ENCODE results near the gene TBC1D22A.

The TBC1D22A gene

DNA sequence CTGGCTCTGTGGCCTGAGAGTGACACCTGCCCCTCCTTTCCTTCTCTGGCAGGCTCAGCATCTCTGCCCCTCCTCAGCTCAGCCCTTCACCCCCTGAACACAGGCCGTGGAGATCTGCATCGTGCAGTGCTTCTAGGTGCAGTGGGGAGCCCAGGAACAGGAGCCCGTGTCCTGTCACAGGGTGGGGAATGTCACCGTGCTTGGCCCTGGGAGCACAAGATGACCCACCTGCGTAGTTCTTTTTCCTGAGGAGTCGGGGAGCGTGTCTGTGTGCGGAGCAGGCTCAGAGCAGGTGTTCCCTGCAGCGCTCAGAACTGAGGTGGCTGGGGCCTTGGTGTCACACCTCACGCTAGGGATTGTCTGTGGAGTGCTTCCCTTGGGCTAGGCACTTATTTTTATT, 10.6 kb downstream of the TBC1D22A start:
- TF ChIP-seq, protein P1, sequence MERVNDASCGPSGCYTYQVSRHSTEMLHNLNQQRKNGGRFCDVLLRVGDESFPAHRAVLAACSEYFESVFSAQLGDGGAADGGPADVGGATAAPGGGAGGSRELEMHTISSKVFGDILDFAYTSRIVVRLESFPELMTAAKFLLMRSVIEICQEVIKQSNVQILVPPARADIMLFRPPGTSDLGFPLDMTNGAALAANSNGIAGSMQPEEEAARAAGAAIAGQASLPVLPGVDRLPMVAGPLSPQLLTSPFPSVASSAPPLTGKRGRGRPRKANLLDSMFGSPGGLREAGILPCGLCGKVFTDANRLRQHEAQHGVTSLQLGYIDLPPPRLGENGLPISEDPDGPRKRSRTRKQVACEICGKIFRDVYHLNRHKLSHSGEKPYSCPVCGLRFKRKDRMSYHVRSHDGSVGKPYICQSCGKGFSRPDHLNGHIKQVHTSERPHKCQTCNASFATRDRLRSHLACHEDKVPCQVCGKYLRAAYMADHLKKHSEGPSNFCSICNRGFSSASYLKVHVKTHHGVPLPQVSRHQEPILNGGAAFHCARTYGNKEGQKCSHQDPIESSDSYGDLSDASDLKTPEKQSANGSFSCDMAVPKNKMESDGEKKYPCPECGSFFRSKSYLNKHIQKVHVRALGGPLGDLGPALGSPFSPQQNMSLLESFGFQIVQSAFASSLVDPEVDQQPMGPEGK (CRISPR knock-in tag; IDR thresholded peaks at IDR 0.05; ENCODE audit: borderline replicate concordance), result no peak
- TF ChIP-seq ARNTL (CRISPR knock-in tag; IDR thresholded peaks at IDR 0.05; ENCODE audit: borderline replicate concordance, low read depth) (no peak), GLIS3 (CRISPR knock-in tag; IDR thresholded peaks at IDR 0.05) (no peak), ZFP30 (CRISPR knock-in tag; IDR thresholded peaks at IDR 0.05) (no peak), PPARA (CRISPR knock-in tag; IDR thresholded peaks at IDR 0.05; ENCODE audit: borderline replicate concordance) (no peak), ZNF70 (CRISPR knock-in tag; IDR thresholded peaks at IDR 0.05) (no peak), RARB (CRISPR knock-in tag; IDR thresholded peaks at IDR 0.05) (no peak)
- TF ChIP-seq, protein P2, sequence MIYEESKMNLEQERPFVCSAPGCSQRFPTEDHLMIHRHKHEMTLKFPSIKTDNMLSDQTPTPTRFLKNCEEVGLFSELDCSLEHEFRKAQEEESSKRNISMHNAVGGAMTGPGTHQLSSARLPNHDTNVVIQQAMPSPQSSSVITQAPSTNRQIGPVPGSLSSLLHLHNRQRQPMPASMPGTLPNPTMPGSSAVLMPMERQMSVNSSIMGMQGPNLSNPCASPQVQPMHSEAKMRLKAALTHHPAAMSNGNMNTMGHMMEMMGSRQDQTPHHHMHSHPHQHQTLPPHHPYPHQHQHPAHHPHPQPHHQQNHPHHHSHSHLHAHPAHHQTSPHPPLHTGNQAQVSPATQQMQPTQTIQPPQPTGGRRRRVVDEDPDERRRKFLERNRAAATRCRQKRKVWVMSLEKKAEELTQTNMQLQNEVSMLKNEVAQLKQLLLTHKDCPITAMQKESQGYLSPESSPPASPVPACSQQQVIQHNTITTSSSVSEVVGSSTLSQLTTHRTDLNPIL (CRISPR knock-in tag; IDR thresholded peaks at IDR 0.05; ENCODE audit: low read depth), result no peak
- ATAC-seq, result no peak

DNA sequence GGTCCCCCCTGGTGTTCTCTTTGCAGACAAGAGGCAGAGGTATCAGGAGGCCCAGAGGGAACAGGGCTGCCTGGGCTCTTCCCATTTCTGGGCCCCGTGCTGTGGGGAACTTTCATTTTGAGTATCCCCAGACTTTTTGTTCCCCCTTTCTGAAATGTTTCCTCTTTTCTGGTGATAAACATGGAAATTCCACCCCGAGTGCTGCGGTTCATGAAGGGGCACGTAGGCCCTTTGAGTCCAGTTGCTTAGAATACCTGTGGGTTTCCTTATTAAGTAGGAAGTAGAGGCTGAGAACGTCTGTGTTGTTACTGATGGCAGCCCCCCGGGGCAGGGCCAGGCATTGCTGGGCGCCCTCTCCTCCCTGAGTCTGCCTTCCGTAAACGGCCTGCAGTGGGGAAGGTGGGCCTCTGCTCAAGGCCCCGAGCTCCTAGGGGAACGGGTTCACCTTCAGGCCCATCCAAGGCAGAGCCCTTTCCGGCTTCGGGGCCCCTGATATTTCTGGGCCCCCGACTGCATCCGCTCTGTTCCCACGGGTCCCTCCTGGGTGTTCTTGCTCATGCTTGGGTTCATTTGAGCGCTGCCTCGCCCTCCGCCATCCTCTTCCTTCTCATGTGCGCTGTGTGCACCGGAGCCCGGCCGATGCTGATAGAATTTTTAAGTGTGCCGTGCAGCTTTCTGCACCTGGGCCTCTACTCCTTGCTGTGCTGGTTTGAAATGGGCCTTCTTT, 12.0 kb downstream of the TBC1D22A start:
- TF ChIP-seq, protein P3, sequence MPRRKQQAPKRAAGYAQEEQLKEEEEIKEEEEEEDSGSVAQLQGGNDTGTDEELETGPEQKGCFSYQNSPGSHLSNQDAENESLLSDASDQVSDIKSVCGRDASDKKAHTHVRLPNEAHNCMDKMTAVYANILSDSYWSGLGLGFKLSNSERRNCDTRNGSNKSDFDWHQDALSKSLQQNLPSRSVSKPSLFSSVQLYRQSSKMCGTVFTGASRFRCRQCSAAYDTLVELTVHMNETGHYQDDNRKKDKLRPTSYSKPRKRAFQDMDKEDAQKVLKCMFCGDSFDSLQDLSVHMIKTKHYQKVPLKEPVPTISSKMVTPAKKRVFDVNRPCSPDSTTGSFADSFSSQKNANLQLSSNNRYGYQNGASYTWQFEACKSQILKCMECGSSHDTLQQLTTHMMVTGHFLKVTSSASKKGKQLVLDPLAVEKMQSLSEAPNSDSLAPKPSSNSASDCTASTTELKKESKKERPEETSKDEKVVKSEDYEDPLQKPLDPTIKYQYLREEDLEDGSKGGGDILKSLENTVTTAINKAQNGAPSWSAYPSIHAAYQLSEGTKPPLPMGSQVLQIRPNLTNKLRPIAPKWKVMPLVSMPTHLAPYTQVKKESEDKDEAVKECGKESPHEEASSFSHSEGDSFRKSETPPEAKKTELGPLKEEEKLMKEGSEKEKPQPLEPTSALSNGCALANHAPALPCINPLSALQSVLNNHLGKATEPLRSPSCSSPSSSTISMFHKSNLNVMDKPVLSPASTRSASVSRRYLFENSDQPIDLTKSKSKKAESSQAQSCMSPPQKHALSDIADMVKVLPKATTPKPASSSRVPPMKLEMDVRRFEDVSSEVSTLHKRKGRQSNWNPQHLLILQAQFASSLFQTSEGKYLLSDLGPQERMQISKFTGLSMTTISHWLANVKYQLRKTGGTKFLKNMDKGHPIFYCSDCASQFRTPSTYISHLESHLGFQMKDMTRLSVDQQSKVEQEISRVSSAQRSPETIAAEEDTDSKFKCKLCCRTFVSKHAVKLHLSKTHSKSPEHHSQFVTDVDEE (CRISPR knock-in tag; IDR thresholded peaks at IDR 0.05), result no peak
- no peak for TF ChIP-seq TCF4 (CRISPR knock-in tag; IDR thresholded peaks at IDR 0.05; ENCODE audit: borderline replicate concordance)
- ATAC-seq, result no peak

DNA sequence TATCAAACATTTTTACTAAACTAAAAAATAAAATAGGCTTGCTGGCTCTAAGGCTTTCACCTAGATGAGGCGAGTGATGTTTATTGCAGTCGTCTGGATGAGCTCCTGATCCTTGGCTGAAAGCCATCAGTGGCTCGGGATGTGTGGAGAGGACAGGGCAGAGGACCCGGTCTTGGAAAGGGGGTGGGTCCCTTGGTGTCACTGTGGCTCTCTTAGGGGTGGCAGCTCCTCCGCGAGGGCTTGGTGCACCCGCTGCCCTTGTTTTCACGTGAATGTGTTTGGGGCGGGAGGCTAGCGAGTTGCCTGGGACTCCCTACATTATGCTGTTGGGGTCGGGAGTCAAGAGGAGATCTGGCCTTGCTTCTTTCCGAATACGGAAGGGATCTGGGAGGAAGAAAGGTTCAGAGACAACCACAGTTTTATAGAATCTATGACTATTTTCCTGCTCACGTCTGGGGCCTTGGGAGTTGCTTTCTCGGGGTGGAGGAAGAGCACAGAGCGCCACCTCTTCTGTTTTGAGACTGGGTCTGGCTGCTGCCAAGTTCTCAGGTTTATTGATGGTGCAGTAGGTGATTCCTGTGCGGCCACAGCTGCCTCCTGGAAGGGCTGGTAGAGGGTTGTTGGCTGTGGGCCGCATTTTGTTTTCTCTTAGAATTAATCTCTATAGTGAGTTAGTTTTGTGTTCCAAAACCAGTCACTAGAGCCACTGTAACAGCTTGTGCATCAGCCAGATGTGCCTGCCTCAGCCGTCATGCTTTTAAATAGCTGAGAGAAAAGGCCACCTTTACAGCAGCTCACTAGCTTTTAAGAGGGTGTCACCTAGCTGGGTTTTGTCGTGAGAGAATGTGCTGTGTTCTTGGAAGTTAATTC, 12.8 kb downstream of the TBC1D22A start:
- ATAC-seq, result no peak
- TF ChIP-seq, protein P4, sequence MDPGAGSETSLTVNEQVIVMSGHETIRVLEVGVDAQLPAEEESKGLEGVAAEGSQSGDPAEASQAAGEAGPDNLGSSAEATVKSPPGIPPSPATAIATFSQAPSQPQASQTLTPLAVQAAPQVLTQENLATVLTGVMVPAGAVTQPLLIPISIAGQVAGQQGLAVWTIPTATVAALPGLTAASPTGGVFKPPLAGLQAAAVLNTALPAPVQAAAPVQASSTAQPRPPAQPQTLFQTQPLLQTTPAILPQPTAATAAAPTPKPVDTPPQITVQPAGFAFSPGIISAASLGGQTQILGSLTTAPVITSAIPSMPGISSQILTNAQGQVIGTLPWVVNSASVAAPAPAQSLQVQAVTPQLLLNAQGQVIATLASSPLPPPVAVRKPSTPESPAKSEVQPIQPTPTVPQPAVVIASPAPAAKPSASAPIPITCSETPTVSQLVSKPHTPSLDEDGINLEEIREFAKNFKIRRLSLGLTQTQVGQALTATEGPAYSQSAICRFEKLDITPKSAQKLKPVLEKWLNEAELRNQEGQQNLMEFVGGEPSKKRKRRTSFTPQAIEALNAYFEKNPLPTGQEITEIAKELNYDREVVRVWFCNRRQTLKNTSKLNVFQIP (CRISPR knock-in tag; IDR thresholded peaks at IDR 0.05; ENCODE audit: borderline replicate concordance, low read depth), result no peak
- no peak for TF ChIP-seq ZNF8 (CRISPR knock-in tag; IDR thresholded peaks at IDR 0.05)
- no peak for TF ChIP-seq TCF4 (CRISPR knock-in tag; IDR thresholded peaks at IDR 0.05; ENCODE audit: borderline replicate concordance)
- no peak for TF ChIP-seq RARB (CRISPR knock-in tag; IDR thresholded peaks at IDR 0.05)
- TF ChIP-seq, protein P3 (CRISPR knock-in tag; IDR thresholded peaks at IDR 0.05), result no peak
- TF ChIP-seq GLIS3 (CRISPR knock-in tag; IDR thresholded peaks at IDR 0.05), result no peak
- no peak for TF ChIP-seq PPARA (CRISPR knock-in tag; IDR thresholded peaks at IDR 0.05; ENCODE audit: borderline replicate concordance)
- no peak for TF ChIP-seq BACH2 (CRISPR knock-in tag; IDR thresholded peaks at IDR 0.05; ENCODE audit: borderline replicate concordance)
- TF ChIP-seq OSR1 (CRISPR knock-in tag; IDR thresholded peaks at IDR 0.05), result no peak
- no peak for TF ChIP-seq ZFP30 (CRISPR knock-in tag; IDR thresholded peaks at IDR 0.05)
- no peak for TF ChIP-seq ZNF70 (CRISPR knock-in tag; IDR thresholded peaks at IDR 0.05)
- TF ChIP-seq ZC3H10 (CRISPR knock-in tag; IDR thresholded peaks at IDR 0.05), result no peak
- TF ChIP-seq, protein P2 (CRISPR knock-in tag; IDR thresholded peaks at IDR 0.05; ENCODE audit: low read depth), result no peak
- TF ChIP-seq ZNF565 (CRISPR knock-in tag; conservative IDR thresholded peaks at IDR 0.05; ENCODE audit: low read depth), result no peak
- TF ChIP-seq, protein P1 (CRISPR knock-in tag; IDR thresholded peaks at IDR 0.05; ENCODE audit: borderline replicate concordance), result no peak
- no peak for TF ChIP-seq ZFP3 (CRISPR knock-in tag; IDR thresholded peaks at IDR 0.05)
- no peak for TF ChIP-seq ESRRG (CRISPR knock-in tag; IDR thresholded peaks at IDR 0.05)
